Activated gamma-delta T cell treated with anti-CD3 and anti-CD28 coated beads, Interleukin-2, amount 50 U/mL, for 16 hours (primary cell): Measurements from ENCODE around the gene NPAS3.

Source experiments
- DNase-seq: peaks from one replicate; pipeline ENCODE4 v3.0.0-alpha.2; 2020; ENCODE audit warnings: low read depth

Gene NPAS3

DNA sequence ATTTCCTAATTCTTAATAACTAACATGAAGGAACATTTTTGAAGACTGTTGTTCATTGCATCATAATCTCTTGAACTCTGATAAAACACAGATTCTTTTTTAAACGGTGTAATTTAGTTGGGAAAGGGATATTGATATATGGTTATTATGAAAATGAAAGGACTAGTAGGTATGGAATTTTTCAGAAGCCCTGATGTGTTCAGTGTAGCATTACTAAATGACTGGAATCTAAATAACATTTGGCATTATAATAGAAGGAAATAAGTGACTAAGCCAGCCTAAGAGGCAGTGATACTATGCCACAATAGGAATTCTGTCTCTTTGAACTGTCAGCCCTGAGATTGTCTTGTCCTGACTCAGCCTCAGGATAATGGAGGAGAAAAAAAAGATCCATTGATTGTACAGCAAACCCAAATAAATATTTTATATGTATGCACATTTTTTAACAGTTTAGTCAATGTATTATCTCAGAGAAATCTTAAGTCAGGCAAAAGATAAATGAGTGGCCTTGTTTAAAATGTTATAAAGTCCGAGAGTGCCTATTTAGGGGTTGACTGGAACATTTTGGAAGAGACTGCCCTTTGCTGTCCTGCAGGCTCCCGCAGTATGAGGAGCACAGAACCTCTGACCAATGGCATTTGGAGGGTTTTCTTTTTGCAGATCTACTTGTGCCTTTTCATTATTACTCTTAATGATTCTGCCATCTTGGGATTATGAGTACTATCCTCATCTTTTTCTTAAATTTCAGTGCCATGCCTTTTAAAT lies 741.0 kb downstream of the NPAS3 start:
- DNase-seq = no peak

DNA sequence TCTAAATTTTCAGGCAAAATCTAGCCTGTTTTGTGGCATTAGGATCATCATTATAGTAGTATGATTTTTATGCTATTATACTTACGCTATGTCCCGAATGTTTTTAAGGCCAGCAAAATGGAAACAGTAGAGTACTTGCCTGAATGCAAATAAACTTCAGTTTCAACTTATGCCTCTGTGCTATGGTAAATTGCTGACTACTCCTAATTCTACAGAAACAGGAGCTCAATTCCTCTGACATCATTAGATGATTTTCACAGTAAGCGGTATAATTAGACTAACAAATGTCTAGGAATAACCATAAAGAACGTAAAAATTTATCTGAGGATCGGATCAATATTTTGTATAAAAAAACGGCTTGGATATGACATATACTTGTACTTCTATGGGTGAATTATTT lies 742.2 kb downstream of the NPAS3 start:
- DNase-seq = no peak

DNA sequence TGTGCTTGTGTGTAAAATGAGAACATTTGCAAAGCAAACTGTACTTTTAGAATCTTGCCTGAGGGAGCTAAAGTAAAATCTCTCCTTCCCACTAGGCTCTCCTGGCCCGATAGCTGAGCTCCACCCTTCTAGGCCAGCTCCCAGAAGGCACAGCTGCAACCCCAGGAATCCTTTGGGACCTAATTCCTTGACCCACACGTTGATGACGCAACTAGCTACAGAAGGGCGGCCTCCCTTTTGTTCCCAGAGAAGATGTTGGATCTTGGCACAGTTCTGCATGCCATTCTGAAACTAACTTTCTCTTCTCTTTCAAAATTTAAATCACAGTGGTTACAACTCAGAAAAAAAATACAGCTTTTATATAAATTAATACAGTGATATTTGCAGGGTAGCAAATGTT lies 744.1 kb downstream of the NPAS3 start:
- no peak for DNase-seq

DNA sequence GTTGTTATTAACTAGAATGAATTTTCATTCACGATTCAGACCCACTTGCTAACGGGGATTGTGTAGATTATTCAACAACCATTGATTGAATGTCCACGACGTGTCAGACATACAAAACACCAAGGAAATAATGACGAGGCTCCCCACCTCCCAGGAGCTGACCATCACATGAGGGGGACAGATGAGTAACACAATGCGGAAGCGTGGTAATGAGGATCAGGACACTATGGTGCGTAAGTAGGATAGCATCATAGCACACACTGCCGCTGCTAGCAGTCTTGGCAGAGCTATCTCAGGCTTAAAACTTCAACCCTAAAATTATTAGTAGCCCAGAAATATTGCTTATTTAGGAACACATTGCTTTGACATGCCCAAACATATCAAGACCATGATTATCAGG lies 746.3 kb downstream of the NPAS3 start:
- DNase-seq = no peak

DNA sequence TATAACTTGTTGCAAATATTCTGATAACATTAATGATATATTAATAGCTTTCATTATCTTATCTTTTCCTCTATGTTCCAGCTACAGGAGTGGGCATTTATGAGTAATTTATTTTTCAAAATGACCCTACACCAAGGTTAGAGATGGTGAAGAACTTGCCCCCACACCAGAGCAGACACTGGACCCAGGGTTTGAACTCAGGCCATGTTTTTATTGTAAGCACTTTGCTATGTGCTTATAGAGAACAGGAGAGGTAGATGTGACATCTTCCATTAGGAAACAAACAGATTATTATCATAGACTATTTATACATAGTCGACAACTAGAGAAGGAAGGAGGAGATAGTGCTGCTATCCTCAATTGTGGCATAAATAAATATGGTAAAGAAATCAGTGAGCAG lies 747.0 kb downstream of the NPAS3 start:
- no peak for DNase-seq

DNA sequence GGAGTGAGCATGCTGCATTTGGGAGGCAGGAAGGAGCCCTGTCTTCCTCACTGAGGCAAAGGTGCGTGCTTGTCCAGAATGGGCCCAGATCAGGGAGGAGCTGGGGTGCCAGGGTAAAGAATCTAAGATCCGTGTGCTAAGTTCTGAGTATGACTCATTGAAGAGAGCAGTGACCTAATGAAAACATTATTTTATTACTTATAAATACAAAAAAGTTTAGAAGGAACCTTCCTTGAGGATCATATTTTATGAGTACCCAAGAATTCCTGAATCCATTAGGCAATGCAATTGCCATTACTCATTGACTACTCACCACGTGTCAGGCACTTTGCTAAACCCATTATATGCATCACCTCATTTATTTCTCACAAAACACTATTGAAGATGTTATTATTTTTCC lies 747.5 kb downstream of the NPAS3 start:
- DNase-seq = no peak

DNA sequence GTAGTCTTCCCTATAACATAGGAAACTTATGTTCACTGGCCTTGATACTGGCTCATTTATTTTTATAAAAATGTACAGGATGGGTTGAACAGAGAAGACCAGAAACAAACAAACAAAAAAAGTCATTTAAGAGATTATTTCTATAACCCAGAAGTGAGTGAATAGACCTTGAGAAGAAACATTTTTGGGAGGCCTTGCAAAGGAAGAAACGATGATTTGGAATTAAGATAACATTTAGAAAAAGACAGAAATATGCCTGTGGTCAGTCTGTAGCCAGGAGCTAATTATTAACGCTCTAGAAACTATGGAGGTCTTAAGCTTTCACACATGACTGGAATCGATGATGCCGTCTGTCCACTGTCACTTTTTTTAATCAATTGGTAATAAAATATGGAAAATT lies 748.2 kb downstream of the NPAS3 start:
- DNase-seq = no peak

DNA sequence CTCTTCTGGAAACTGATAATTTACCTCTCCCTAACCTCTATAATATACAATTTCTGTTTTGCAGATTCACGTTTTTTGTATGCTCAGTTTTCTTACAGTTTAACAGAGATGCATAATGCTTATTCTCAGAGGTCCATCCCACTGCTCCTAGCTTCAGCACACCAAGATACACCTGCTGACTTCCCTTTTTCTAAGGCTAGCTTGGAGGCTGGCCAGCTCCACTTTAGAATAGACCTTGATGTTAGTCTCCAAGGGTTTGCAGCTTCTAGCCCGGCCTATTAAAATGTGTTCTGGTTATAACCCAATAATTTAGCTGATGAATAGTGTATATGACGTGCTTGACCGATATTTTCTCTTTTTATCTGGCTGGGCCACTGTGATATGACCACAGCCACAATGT lies 751.0 kb downstream of the NPAS3 start:
- DNase-seq = no peak

DNA sequence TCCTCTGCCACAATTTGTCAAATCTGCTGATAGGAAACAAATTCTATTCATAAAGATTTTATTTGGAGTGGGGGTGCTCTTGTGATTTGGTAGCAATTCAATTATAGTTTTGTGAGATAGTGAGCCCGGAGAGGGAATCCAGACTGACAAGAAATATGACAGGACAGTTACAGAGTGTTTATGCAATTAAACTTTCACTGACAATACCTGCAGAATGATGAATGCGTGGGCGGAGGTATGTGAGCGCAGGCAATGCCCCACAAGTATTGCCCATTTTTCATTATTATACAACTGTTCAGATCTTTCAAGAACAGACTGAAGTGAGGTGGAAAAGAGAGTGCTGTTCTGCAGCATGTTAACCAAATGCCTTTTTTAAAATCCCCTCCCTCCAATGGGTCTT lies 753.2 kb downstream of the NPAS3 start:
- no peak for DNase-seq

DNA sequence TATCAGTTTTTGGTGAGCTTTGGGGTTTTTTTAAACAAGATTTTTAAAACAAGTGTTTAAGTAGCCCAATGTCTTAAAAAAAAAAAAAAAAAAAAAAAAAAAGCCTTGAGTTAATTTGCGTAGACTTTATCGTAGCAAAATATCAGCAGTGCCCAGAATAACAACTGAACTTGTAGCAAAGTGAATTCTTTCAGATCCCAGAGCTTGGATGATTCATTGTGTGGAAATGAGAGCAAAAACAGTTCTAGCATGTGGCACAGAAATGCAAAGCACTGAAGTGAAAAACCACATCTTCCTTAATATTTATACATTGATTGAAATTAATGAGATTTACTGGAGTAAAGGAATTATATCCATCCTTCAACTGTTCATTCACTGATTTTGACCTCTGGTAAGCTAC lies 754.1 kb downstream of the NPAS3 start:
- no peak for DNase-seq

DNA sequence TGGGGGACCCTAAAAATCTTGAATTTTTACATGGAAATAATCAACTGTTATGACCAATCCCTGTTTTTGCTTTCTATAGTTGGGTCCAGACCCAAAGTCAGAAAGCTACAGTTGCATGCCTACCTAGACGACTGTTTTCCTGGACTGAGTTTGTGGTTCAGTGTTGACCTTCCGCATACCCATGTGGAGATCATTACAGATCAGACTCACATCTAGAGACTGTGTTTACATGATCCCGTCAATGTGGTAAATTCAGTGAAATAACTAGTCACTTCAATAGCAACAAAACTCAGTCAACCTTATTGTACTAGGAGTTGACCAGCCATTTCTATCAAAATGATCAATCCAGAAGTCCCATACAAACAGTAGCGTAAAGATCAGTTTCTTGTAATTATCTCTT lies 754.6 kb downstream of the NPAS3 start:
- no peak for DNase-seq

DNA sequence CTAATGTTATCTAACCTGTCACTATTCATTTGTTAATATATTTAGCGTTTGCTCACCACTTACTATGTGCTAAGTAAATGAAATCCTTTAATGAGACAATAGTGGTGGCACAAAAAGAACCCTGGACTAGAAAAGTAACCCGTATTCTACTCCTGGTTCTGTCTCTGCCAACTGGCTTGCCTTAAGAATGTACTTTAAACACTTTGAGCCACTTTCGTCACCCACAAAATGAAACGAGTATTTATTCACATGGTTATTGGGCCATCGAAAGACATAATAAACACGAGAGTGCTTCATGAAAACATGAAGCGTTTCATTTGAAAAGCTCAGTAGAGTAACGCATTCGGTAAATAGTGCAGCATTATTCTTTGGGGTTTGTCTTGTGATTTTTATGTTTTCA lies 757.5 kb downstream of the NPAS3 start:
- no peak for DNase-seq

DNA sequence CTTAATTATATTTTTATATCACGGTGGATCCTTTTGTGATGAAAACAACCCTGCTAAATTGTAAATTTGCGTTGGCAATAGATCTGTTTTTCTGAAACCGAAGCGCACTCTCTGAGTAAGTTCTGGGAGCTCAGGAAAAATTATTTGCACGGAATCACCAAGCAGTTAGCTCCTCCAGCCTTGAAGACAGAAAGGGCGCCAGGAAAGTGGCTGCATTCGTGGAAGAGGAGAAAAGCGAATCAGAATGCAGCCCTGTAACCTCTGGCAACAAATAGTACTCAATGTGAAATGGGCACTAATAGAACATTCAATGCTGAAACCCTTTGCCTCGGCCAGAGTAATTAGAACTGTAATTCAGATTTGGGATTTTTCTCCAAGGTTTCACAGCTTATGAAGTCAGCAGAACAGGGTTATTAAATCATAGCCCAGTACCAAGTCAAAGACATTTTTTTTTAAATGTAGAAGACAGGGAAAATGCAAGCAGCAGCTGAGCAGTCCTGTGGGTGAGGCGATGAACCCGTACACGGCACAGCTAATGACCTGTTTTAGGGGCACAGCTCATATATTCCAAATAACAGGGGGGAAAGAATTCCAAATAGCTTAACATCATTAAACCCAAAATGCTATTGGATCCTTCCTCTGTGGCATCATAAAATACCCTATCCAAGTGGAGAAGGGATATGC lies 760.8 kb downstream of the NPAS3 start:
- DNase-seq = no peak

DNA sequence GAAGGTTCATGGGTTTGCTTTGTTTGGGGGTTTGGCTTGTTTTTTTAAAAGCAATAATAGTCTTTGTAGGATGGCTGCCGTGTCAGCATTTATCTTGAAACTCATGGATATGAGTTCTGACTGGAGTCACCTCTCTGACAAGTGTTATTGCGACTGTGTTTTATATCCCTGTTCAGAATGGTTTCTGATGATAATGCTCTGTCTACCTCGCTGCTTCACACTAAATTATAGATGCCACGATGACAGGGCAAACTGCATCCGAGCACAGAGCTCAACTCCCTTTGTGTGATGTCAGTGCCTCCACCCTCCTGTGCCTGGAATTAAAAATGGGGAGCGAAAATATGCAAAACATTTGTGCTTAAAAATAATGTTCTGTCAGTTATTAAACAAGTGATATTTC lies 761.4 kb downstream of the NPAS3 start:
- DNase-seq = no peak

DNA sequence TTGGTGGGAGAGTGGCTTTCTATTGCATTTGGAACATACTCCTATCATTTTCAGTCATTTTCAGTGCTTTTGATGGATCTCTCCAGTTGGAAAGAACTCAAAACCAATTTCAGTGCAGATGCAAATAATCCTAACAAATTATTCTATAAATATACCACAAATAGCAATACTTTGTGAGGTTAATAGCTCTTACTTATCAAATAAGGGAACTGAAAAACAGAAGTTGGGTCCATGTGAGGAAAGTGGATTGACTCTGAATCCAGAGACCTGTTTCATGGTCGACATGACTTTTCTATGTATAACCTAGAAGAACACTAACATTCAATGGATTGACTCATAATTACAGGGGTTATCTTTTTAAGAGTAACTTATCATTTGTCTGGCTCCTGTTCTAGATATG lies 763.6 kb downstream of the NPAS3 start:
- no peak for DNase-seq

DNA sequence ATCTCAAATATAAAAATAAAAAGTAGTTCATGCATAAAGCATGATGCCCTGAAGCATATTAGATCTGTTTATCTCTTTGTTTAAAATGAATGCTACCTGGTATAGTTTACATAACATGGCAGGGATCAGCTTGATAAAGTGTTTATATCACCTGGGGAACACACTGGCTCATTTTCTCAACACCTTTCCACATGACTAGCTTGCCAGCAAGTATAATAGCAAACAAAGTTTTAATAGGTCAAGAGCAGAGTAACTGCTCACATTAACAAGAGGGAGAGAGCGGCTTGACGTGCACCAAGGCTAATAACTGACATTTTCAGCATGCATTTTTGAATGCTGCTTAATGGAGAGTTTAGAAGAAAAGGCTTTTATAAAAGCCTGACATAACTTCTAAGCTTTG lies 765.8 kb downstream of the NPAS3 start:
- no peak for DNase-seq

DNA sequence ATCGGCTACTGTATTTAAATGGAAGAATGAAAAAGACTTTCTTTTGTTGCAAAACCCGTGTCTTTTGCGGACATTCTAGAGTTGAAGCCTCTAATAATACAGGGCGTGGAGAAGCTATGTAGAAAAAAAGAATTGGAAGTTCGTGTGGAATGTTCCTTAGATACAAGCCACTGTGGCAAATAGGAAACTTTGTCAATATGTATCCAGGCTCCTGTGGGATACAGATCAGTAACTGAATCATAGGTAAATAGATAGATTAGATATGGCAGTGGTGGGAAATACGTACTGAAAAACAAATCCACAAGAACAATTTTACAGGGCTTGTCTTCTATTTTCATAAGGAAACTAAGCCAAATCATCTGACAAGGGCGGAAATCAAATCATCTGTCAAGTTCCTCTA lies 766.8 kb downstream of the NPAS3 start:
- no peak for DNase-seq

DNA sequence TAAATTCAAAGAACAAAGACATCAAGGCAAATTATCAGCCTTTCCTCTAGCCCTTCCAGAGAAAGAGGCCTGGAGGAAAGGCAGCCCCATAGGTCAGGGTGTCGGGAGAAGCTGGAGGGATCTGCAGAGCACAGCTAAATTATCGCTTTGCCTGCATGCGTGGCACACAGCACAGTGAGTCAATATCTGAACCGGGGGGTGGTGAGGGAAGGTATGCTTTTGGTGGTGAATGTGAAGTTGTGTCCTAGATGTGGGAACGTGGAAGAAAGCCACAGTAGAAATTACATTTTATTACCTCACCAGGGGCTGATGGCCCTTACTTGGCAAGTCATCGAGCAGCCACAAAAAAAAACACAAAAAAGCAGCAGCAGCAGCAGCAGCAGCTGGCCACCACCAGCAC lies 769.0 kb downstream of the NPAS3 start:
- no peak for DNase-seq

DNA sequence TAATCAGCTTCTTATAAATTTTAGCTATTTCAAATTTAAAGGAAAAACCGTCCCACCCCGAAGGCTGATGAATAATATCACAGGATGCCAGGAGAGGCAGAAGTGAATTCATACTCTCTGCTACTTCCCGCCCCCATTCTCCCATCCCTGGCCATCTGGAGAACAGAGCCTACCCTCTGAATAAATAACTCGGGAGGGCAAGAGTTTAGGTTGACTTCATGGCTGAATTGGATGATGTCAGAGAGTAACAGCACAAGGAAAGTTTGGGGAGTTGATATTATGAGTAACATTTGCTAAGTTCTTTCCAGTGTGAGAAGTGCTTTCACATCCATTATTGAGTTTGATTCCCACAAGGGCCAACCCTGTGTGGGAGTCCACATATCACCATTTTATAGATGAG lies 770.6 kb downstream of the NPAS3 start:
- no peak for DNase-seq

DNA sequence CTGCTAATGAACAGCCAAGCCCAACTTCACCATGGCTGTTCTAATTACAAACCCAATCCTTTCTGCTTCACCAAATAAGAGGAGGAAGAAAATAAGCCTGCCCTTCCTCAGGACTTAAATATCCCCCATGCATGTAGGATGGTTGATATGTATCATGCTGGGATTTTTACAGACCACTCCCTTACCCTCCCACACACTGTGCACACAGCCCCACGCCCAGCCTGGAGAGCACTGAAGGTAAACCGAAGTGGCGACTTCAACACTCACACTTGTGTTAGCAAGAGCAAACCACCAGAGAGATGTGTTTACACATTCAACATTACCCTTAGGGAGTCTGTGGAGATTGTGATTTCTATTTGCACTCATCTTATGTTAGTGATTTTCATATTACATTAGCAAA lies 771.0 kb downstream of the NPAS3 start:
- no peak for DNase-seq

DNA sequence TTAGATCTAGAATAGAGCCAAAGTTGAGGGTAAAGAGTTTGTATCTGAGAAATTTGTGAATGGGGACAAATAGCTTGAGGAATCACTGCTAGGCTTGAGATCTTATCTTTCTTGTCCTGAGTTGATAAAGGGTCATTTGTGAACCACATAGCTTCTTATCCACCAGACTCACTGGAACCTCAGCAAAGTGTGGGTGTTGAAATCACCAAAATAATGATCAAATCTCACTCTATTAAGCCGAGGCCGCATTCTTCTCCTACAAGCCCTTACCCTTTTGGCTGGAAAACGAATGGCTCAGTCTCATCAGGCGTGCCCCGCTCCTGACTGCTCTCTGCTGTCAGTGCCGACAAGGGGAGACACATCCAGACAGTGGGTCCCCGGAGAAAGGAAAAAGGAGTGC lies 771.6 kb downstream of the NPAS3 start:
- DNase-seq = no peak

DNA sequence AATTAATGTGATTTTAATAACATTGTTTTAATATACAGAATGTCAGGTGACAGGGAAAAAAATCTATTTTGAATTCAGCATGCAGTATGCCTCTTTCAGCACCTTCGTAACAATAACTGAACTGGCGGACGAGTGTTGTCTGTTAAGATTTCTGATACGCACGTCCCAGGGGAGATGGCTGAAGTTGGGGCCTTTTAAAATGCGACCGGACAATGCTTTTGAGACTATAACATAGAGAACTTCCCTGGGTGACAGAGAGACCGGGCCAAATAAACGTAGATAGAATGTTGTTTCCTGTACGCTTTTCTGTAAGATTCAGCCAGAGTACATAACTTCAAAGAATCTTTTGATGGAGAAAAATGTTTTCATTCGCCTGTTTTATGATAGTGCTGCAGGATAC lies 772.5 kb downstream of the NPAS3 start:
- DNase-seq = no peak

DNA sequence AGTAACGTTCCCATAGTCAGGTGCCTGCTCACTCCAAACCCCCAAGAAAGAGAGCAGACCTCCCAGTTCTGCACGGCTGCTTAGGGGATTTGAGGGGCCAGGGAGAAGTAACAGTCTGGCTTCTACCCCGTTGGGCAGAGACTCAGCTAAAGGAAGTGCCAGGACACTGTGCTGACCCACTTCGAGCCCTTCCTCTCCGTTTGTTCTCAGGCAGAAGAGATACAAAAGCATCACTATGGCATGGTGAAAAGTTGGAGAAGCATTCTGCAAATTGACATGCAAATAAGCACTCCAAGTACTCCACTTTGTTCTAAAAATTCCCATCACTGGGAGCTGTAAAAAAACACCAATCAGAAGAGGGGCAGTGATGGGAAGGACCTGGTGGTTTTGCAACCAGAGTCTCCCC lies 773.1 kb downstream of the NPAS3 start:
- DNase-seq = no peak
